H9 (cell line): ENCODE data around the gene STIL. TPM values are rescaled to one million over a fixed set of nuclear protein-coding genes. Genes with fewer than 3 reads are reported as not detected.
"Not testable (repeated sequence)": the region's sequence is repeated elsewhere in the genome, so short reads cannot be mapped to it uniquely, and the experiment has no call there.

Experiments used
- DNase-seq: peaks from one replicate; pipeline ENCODE4 v3.0.0-alpha.2; 2017
- H2AFZ ChIP-seq: one replicate; pipeline ENCODE4 v1.6.1; 2013; ENCODE audit warnings: mild to moderate bottlenecking, low read length, control low read depth, moderate library complexity
- H2AK5ac ChIP-seq: 2 replicates; pipeline ENCODE4 v1.6.1; 2013; ENCODE audit warnings: low read length, control low read depth, mixed read lengths; ENCODE audit not compliant: insufficient read length
- H2BK120ac ChIP-seq: one replicate; pipeline ENCODE4 v1.6.1; 2013; ENCODE audit warnings: low read depth, mild to moderate bottlenecking, low read length, control low read depth, inconsistent platforms; ENCODE audit not compliant: poor library complexity, severe bottlenecking
- H2BK12ac ChIP-seq: 2 replicates; pipeline ENCODE4 v1.6.1; 2013; ENCODE audit warnings: low read length, control low read depth, mixed read lengths, low read depth; ENCODE audit not compliant: insufficient read length
- H2BK15ac ChIP-seq: 2 replicates; pipeline ENCODE4 v1.6.1; 2013; ENCODE audit warnings: low read depth, low read length, control low read depth
- H2BK20ac ChIP-seq: one replicate; pipeline ENCODE4 v1.6.1; 2013; ENCODE audit warnings: low read depth, mild to moderate bottlenecking, low read length, control low read depth, inconsistent platforms; ENCODE audit not compliant: poor library complexity, severe bottlenecking
- H2BK5ac ChIP-seq: 2 replicates; pipeline ENCODE4 v1.6.1; 2013; ENCODE audit warnings: low read length, control low read depth, mixed read lengths; ENCODE audit not compliant: insufficient read length
- H3K14ac ChIP-seq: 2 replicates; pipeline ENCODE4 v1.6.1; 2013; ENCODE audit warnings: low read length, control low read depth; ENCODE audit not compliant: insufficient read depth
- H3K18ac ChIP-seq: 2 replicates; pipeline ENCODE4 v1.6.1; 2013; ENCODE audit warnings: low read depth, mild to moderate bottlenecking, mixed read lengths, low read length, control low read depth; ENCODE audit not compliant: insufficient read length
- H3K23ac ChIP-seq: 2 replicates; pipeline ENCODE4 v1.6.1; 2013; ENCODE audit warnings: low read length, control low read depth, mixed read lengths, low read depth; ENCODE audit not compliant: insufficient read length
- H3K23me2 ChIP-seq: 2 replicates; pipeline ENCODE4 v1.6.1; 2013; ENCODE audit warnings: low read depth, mild to moderate bottlenecking, mixed read lengths, low read length, control low read depth; ENCODE audit not compliant: insufficient read length, poor library complexity, severe bottlenecking
- H3K27ac ChIP-seq: 2 replicates; pipeline ENCODE4 v1.5.1; 2013; ENCODE audit warnings: low read length, control low read depth, mixed read lengths, low read depth; ENCODE audit not compliant: insufficient read length
- H3K27me3 ChIP-seq: 2 replicates; pipeline ENCODE4 v1.6.1; 2013; ENCODE audit warnings: low read length, control low read depth, inconsistent platforms; ENCODE audit not compliant: insufficient read depth
- H3K4ac ChIP-seq: 2 replicates; pipeline ENCODE4 v1.6.1; 2013; ENCODE audit warnings: low read depth, mild to moderate bottlenecking, control low read depth, inconsistent platforms, low read length, moderate library complexity
- H3K4me1 ChIP-seq: 2 replicates; pipeline ENCODE4 v1.6.1; 2013; ENCODE audit warnings: low read length, control low read depth, inconsistent platforms; ENCODE audit not compliant: insufficient read depth
- H3K4me2 ChIP-seq: 2 replicates; pipeline ENCODE4 v1.6.1; 2013; ENCODE audit warnings: low read length, control low read depth, mixed read lengths; ENCODE audit not compliant: insufficient read length, insufficient read depth
- H3K56ac ChIP-seq: 2 replicates; pipeline ENCODE4 v1.6.1; 2013; ENCODE audit warnings: low read depth, mild to moderate bottlenecking, mixed read lengths, low read length, control low read depth; ENCODE audit not compliant: insufficient read length
- H3K79me1 ChIP-seq: 2 replicates; pipeline ENCODE4 v1.6.1; 2013; ENCODE audit warnings: low read depth, mild to moderate bottlenecking, moderate library complexity, low read length, control low read depth, inconsistent platforms; ENCODE audit not compliant: insufficient read depth, poor library complexity, severe bottlenecking
- H3K79me2 ChIP-seq: 2 replicates; pipeline ENCODE4 v1.6.1; 2013; ENCODE audit warnings: low read length, control low read depth, inconsistent platforms; ENCODE audit not compliant: insufficient read depth
- H3K9ac ChIP-seq: 2 replicates; pipeline ENCODE4 v1.6.1; 2013; ENCODE audit warnings: low read length, control low read depth, mixed read lengths; ENCODE audit not compliant: insufficient read length; ENCODE audit errors: extremely low read depth
- H3K9me3 ChIP-seq: one replicate; pipeline ENCODE4 v1.6.1; 2013; ENCODE audit warnings: low read depth, low read length, inconsistent platforms; ENCODE audit not compliant: control insufficient read depth
- H3T11ph ChIP-seq: one replicate; pipeline ENCODE4 v1.6.1; 2013; ENCODE audit warnings: mild to moderate bottlenecking, low read length, control low read depth, inconsistent platforms
- H4K20me1 ChIP-seq: one replicate; pipeline ENCODE4 v1.6.1; 2013; ENCODE audit not compliant: control insufficient read depth, insufficient read length, insufficient read depth
- H4K5ac ChIP-seq: 2 replicates; pipeline ENCODE4 v1.6.1; 2013; ENCODE audit warnings: low read depth, mild to moderate bottlenecking, mixed read lengths, low read length, control low read depth; ENCODE audit not compliant: insufficient read length
- H4K8ac ChIP-seq: replicated peaks from 2 replicates; pipeline ENCODE4 v1.6.1; 2013; ENCODE audit warnings: low read length, control low read depth, mixed read lengths, low read depth; ENCODE audit not compliant: insufficient read length
- H4K91ac ChIP-seq: 2 replicates; pipeline ENCODE4 v1.6.1; 2013; ENCODE audit warnings: low read depth, mild to moderate bottlenecking, moderate library complexity, mixed read lengths, low read length, control low read depth; ENCODE audit not compliant: insufficient read length
- H3K27ac Mint-ChIP-seq, 3 experiments: 2 replicates in 2 of 3; 3 replicates in 1 of 3; pipeline ENCODE4 v1.8.0; 2020 to 2021; ENCODE audit warnings: mixed read lengths in 3 of 3, mild to moderate bottlenecking in 1 of 3, moderate library complexity in 1 of 3
- H3K27me3 Mint-ChIP-seq: 2 replicates; pipeline ENCODE4 v1.8.0; 2021; ENCODE audit warnings: low read depth, mild to moderate bottlenecking, moderate library complexity, mixed read lengths
- H3K36me3 Mint-ChIP-seq, 3 experiments: 2 replicates in 2 of 3; 3 replicates in 1 of 3; pipeline ENCODE4 v1.8.0; 2020 to 2021; ENCODE audit warnings: low read depth in 3 of 3, mixed read lengths in 3 of 3; ENCODE audit not compliant: insufficient read depth in 1 of 3
- H3K4me1 Mint-ChIP-seq, 2 experiments: 2 replicates each; pipeline ENCODE4 v1.8.0; 2020; ENCODE audit warnings: mixed read lengths in 2 of 2
- H3K4me3 Mint-ChIP-seq, 2 experiments: 2 replicates in 1 of 2; 3 replicates in 1 of 2; pipeline ENCODE4 v1.8.0; 2020 to 2021; ENCODE audit warnings: mild to moderate bottlenecking in 2 of 2, mixed read lengths in 2 of 2, moderate library complexity in 1 of 2
- H3K9me3 Mint-ChIP-seq, 2 experiments: 2 replicates in 1 of 2; 3 replicates in 1 of 2; pipeline ENCODE4 v1.8.0; 2020; ENCODE audit warnings: mild to moderate bottlenecking in 2 of 2, mixed read lengths in 2 of 2, moderate library complexity in 1 of 2
- WGBS: extraction: QIAGEN DNeasy Blood & Tissue Kit; methylation state at CpG from one replicate; pipeline ENCODE4 v1.1.7; 2013; ENCODE audit warnings: missing lambda C conversion rate, low lambda C conversion rate, mixed read lengths; ENCODE audit not compliant: insufficient read length; ENCODE audit errors: extremely low coverage; 5-methylcytosine and 5-hydroxymethylcytosine counted together
- total RNA-seq: library from RNA; stranded (reverse); gene quantifications from 2 replicates; pipeline ENCODE4 v1.2.1, GENCODE V29; 2021

STIL gene
- total RNA-seq, 1 experiment from 2014 or later = 26.6 TPM

DNA sequence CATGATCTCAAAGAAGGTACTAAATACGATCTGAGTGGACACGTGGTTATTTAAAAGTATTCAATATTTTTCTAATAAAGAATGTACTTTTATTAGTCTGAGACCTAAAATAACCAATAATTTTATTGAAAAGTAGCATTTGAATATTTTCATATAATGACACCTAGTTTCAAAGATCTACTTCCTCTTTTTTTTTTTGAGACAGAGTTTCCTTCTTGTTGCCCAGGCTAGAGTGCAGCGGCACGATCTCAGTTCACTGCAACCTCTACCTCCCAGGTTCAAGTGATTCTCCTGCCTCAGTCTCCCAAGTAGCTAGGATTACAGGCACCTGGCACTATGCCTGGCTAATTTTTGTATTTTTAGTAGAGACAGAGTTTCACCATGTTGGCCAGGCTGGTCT lies 25.8 kb downstream of the STIL start:
- H3K36me3 Mint-ChIP-seq = peaks cover 13 to 55% (median 43%) of the 10 kb centered on the region in 3 experiments; a peak in 6 of 7 replicates
- H2BK120ac ChIP-seq, H4K20me1 ChIP-seq, H4K8ac ChIP-seq, H3K4me1 ChIP-seq, H2AFZ ChIP-seq, H3K56ac ChIP-seq, H3K9ac ChIP-seq, H2BK20ac ChIP-seq, H3K79me1 ChIP-seq, H3K4me3 Mint-ChIP-seq, H3K18ac ChIP-seq, H3K23me2 ChIP-seq, H3T11ph ChIP-seq, H3K27ac Mint-ChIP-seq, H3K23ac ChIP-seq, H4K91ac ChIP-seq, H2BK15ac ChIP-seq, H3K79me2 ChIP-seq, H2AK5ac ChIP-seq, H3K27me3 Mint-ChIP-seq, H3K4me1 Mint-ChIP-seq, DNase-seq, H2BK12ac ChIP-seq, H3K4ac ChIP-seq, H2BK5ac ChIP-seq, H3K4me2 ChIP-seq, H3K27me3 ChIP-seq, H3K27ac ChIP-seq, H3K14ac ChIP-seq, H4K5ac ChIP-seq, H3K9me3 ChIP-seq, H3K9me3 Mint-ChIP-seq: not testable (repeated sequence)
- WGBS = no CpG with 5 or more reads among the region's 4 CpGs
